Spinal cord (tissue), 10 donors: ENCODE results near the gene NCOA3. TPM values are rescaled to one million over a fixed set of nuclear protein-coding genes. Genes with fewer than 3 reads are reported as not detected.

Source experiments
- DNase-seq, 6 donors: peaks; one replicate each; pipeline versions ENCODE4 v3.0.0 to v3.0.0-alpha.2; 2013 to 2015; ENCODE audit warnings: low spot score in 6 of 6, low read depth in 4 of 6
- H3K27ac ChIP-seq: one replicate; pipeline ENCODE4 v1.5.1; 2013; ENCODE audit warnings: low read depth, low read length, control low read depth
- H3K27me3 ChIP-seq: one replicate; pipeline ENCODE4 v1.6.1; 2013; ENCODE audit warnings: low read length; ENCODE audit not compliant: control insufficient read depth, insufficient read depth
- H3K36me3 ChIP-seq: one replicate; pipeline ENCODE4 v1.6.1; 2013; ENCODE audit warnings: low read length; ENCODE audit not compliant: control insufficient read depth, insufficient read depth
- H3K4me1 ChIP-seq: one replicate; pipeline ENCODE4 v1.6.1; 2013; ENCODE audit warnings: low read length; ENCODE audit not compliant: control insufficient read depth, insufficient read depth
- H3K4me3 ChIP-seq: one replicate; pipeline ENCODE4 v1.5.1; 2013; ENCODE audit warnings: low read depth, low read length, control low read depth
- H3K9me3 ChIP-seq: one replicate; pipeline ENCODE4 v1.6.1; 2013; ENCODE audit warnings: low read length; ENCODE audit not compliant: control insufficient read depth, insufficient read depth
- WGBS: methylation state at CpG from one replicate; pipeline ENCODE4 v1.1.5; 2013; ENCODE audit warnings: missing lambda C conversion rate; ENCODE audit not compliant: insufficient coverage; 5-methylcytosine and 5-hydroxymethylcytosine counted together
- polyA plus RNA-seq, 2 donors: library from polyadenylated mRNA; unstranded; fragments of 120-200 nt; gene quantifications; one replicate each; pipeline ENCODE4 v1.2.1, GENCODE V29; 2013; ENCODE audit not compliant: insufficient read length in 2 of 2
- total RNA-seq, 2 donors: library from RNA; depleted of rRNA in 1 of 2; stranded (reverse); fragments of 120-200 nt in 1 of 2; fragments of >200 nt in 1 of 2; gene quantifications; one replicate each; pipeline versions ENCODE4 v1.2.3 to v1.2.4, GENCODE V29; 2013 to 2014
- donor health status: healthy.

NCOA3 gene
- total and polyA plus RNA-seq, 4 donors: 23.0 to 43.7 (median 33.4) TPM

DNA sequence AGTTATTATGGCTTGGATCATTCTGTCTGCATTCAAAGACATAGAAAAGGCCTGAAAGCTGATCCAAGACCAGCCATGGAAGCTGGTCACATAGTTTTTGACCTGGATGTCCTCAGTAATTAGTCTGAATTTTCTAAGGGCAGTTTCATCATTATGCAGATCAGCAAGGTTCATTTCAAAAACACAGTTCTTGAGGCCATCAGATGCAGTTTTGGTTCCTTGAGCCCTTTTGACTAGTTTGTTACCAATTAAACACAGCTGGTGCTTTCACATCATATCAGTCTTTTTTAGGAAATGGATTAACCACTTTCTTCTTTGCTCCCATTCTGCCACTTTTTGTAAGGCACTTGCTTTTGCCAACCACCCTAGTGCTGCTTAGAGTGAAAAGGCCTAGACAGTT, 129.4 kb downstream of the NCOA3 start:
- H3K27me3 ChIP-seq: no peaks in the 10 kb centered on the region
- no peak overlapping the region for H3K4me3 ChIP-seq
- H3K27ac ChIP-seq: no peak overlapping the region
- no peaks in the 10 kb centered on the region for H3K9me3 ChIP-seq
- peaks cover 7% of the 10 kb centered on the region for H3K36me3 ChIP-seq
- no peak for DNase-seq
- H3K4me1 ChIP-seq: no peaks in the 10 kb centered on the region

DNA sequence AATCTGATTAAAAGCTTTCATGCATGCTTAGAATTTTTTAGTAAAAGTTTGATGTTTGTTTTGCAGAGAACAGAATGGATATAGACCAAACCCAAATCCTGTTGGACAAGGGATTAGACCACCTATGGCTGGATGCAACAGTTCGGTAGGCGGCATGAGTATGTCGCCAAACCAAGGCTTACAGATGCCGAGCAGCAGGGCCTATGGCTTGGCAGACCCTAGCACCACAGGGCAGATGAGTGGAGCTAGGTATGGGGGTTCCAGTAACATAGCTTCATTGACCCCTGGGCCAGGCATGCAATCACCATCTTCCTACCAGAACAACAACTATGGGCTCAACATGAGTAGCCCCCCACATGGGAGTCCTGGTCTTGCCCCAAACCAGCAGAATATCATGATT, 133.6 kb downstream of the NCOA3 start:
- Histone ChIP-seq H3K27ac (no peak overlapping the region), H3K27me3 (no peaks in the 10 kb centered on the region), H3K4me3 (no peak overlapping the region), H3K9me3 (no peaks in the 10 kb centered on the region), H3K36me3 (peaks cover 19% of the 10 kb centered on the region), H3K4me1 (no peaks in the 10 kb centered on the region)
- no CpG with 5 or more reads among the region's 4 CpGs for WGBS
- no peak for DNase-seq

GRCh38 chr20:47638851-47639250, 137.2 kb downstream of the NCOA3 start:
- H3K9me3 ChIP-seq: no peaks in the 10 kb centered on the region
- no CpG with 5 or more reads among the region's 4 CpGs for WGBS
- H3K4me1 ChIP-seq: no peaks in the 10 kb centered on the region
- no peak overlapping the region for H3K27ac ChIP-seq
- no peak overlapping the region for H3K4me3 ChIP-seq
- H3K36me3 ChIP-seq: peaks cover 29% of the 10 kb centered on the region
- peak in 1 of 6 donors; percentile 29 for DNase-seq
- H3K27me3 ChIP-seq: no peaks in the 10 kb centered on the region

DNA sequence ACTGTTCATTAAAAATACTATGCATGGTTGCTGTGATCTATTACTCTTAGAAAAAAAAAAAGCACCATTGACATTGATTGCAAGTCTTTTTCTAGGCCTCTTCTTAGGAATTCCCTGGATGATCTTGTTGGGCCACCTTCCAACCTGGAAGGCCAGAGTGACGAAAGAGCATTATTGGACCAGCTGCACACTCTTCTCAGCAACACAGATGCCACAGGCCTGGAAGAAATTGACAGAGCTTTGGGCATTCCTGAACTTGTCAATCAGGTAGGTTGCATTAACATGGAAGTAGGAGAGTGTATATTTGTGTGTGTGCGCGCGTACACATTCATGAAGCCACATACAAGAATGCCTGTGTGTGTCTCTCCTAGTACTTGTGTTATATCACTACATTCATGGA, 140.4 kb downstream of the NCOA3 start:
- DNase-seq: no peak
- Histone ChIP-seq H3K4me1 (no peaks in the 10 kb centered on the region), H3K36me3 (peaks cover 24% of the 10 kb centered on the region)

GRCh38 chr20:47642624-47643023, 140.9 kb downstream of the NCOA3 start:
- Histone ChIP-seq H3K9me3 (no peaks in the 10 kb centered on the region), H3K36me3 (peaks cover 24% of the 10 kb centered on the region), H3K4me3 (no peak overlapping the region), H3K4me1 (no peaks in the 10 kb centered on the region), H3K27me3 (no peaks in the 10 kb centered on the region), H3K27ac (no peak overlapping the region)
- WGBS: 100% methylated on average over 2 of the region's 4 CpGs
- no peak for DNase-seq

More for the DNA sequence above, 140.4 kb downstream of the NCOA3 start:
- Histone ChIP-seq H3K27ac (no peak overlapping the region), H3K4me3 (no peak overlapping the region), H3K27me3 (no peaks in the 10 kb centered on the region), H3K9me3 (no peaks in the 10 kb centered on the region)
- WGBS: 67% methylated on average over 1 of the region's 4 CpGs

DNA sequence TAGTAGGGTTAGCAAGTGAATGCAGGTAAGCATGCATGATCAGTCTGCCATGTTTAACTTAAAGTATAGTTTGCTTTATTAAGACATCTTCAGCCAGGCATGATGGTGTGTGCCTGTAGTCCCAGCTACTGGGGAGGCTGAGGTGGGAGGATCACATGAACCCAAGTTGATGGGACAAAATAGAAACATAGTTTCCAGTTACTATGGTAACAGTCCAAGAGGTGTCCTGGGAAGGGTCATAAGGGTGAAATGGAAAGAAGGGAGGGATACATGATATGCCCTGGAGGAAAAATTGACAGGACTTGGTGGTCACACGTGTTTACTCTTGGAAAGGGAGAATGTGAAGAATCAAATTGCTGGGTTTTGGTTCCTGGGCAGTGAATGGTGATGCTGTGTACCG, 143.9 kb downstream of the NCOA3 start:
- H3K27ac ChIP-seq: no peak overlapping the region
- H3K9me3 ChIP-seq: no peaks in the 10 kb centered on the region
- 100% methylated on average over 1 of the region's 2 CpGs for WGBS
- no peaks in the 10 kb centered on the region for H3K27me3 ChIP-seq
- DNase-seq: no peak
- H3K4me3 ChIP-seq: no peak overlapping the region
- peaks cover 18% of the 10 kb centered on the region for H3K36me3 ChIP-seq
- no peaks in the 10 kb centered on the region for H3K4me1 ChIP-seq

GRCh38 chr20:47647994-47648393, 146.3 kb downstream of the NCOA3 start:
- Histone ChIP-seq H3K27me3 (no peaks in the 10 kb centered on the region), H3K4me3 (no peak overlapping the region), H3K4me1 (no peaks in the 10 kb centered on the region), H3K36me3 (peaks cover 24% of the 10 kb centered on the region), H3K27ac (no peak overlapping the region), H3K9me3 (no peaks in the 10 kb centered on the region)
- 78% methylated on average over 1 of the region's 7 CpGs for WGBS
- DNase-seq: no peak

DNA sequence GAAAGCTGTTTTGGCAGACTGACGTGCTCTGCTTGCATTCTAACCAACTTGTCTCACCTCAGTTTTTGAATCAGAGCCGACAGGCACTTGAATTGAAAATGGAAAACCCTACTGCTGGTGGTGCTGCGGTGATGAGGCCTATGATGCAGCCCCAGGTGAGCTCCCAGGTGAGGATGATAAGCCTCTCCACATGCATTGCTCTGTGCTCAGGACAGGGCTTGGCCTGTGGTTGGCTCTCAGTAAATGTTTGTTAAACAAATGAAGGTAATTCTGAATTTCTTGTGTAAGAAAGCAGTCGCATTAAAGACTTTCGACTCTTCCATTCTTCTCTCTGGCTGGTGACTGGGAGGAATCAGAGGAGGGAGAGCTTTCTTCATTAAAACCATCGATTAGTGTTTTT, 147.3 kb downstream of the NCOA3 start:
- WGBS: 56% methylated on average over 4 of the region's 6 CpGs
- Histone ChIP-seq H3K9me3 (no peaks in the 10 kb centered on the region), H3K27ac (no peak overlapping the region), H3K27me3 (no peaks in the 10 kb centered on the region), H3K4me3 (no peak overlapping the region), H3K4me1 (no peaks in the 10 kb centered on the region), H3K36me3 (peaks cover 21% of the 10 kb centered on the region)
- DNase-seq: no peak

- Histone ChIP-seq H3K4me1 (no peaks in the 10 kb centered on the region), H3K9me3 (no peaks in the 10 kb centered on the region), H3K4me3 (no peak overlapping the region), H3K27me3 (no peaks in the 10 kb centered on the region), H3K36me3 (peaks cover 20% of the 10 kb centered on the region), H3K27ac (no peak overlapping the region)
- 80% methylated on average over 1 of the region's 3 CpGs for WGBS
- DNase-seq: no peak
Observed at GRCh38 chr20:47652301-47652700, 150.6 kb downstream of the NCOA3 start.

GRCh38 chr20:47652794-47653193, 151.1 kb downstream of the NCOA3 start:
- H3K27ac ChIP-seq: no peak overlapping the region
- H3K27me3 ChIP-seq: no peaks in the 10 kb centered on the region
- no peak for DNase-seq
- no peak overlapping the region for H3K4me3 ChIP-seq
- no CpG with 5 or more reads among the region's 2 CpGs for WGBS
- no peaks in the 10 kb centered on the region for H3K9me3 ChIP-seq
- H3K36me3 ChIP-seq: peaks cover 20% of the 10 kb centered on the region
- no peaks in the 10 kb centered on the region for H3K4me1 ChIP-seq
